Pancreas (tissue), 10 donors: Measurements from ENCODE around the gene MYCN. TPM values are rescaled to one million over a fixed set of nuclear protein-coding genes. Genes with fewer than 3 reads are reported as not detected.
"Not testable (repeated sequence)": the region's sequence is repeated elsewhere in the genome, so short reads cannot be mapped to it uniquely, and the experiment has no call there.

ENCODE experiments used
- ATAC-seq, 4 donors: fragments of 200-7000 bp; cut with Tn5 transposase; one replicate each; pipeline versions ENCODE4 v1.8.0 to v1.9.1; 2020; ENCODE audit warnings: mild to moderate bottlenecking in 4 of 4, moderate library complexity in 4 of 4
- DNase-seq, 6 donors: peaks; one replicate each; pipeline ENCODE4 v3.0.0-alpha.2; 2020
- FAIRE-seq: peaks from 2 replicates; lab custom pipeline; 2012; peaks lifted over from hg19 to GRCh38; lab: Jason Lieb, UNC
- H3K27ac ChIP-seq, 4 donors: fragments of 200-600 bp; sonication (generic); 1 replicate in 3 of 4; 2 replicates in 1 of 4; pipeline versions ENCODE4 v1.5.0 to v1.8.0; 2020
- H3K27me3 ChIP-seq, 4 donors: fragments of 200-600 bp; one replicate each; pipeline ENCODE4 v1.8.0; 2021
- H3K36me3 ChIP-seq, 3 donors: fragments of 200-600 bp; sonication (generic) in 1 of 3; one replicate each; pipeline versions ENCODE4 v1.5.0 to v1.8.0; 2020 to 2021
- H3K4me1 ChIP-seq, 3 donors: fragments of 200-600 bp; one replicate each; pipeline ENCODE4 v1.8.0; 2021
- H3K4me3 ChIP-seq, 4 donors: fragments of 200-600 bp; sonication (generic) in 2 of 4; one replicate each; pipeline versions ENCODE4 v1.5.0 to v1.8.0; 2020 to 2021
- H3K9me3 ChIP-seq, 4 donors: fragments of 200-600 bp; one replicate each; pipeline ENCODE4 v1.8.0; 2021
- WGBS, 2 donors: extraction: QIAGEN DNeasy Blood & Tissue Kit; methylation state at CpG; one replicate each; pipeline ENCODE4 v1.1.7; 2013; 5-methylcytosine and 5-hydroxymethylcytosine counted together
- intact Hi-C, 3 donors: fragments of 100-400 bp; cut with DNase I; formaldehyde crosslinking; loops; one replicate each; pipeline versions ENCODE4 v1.11.1 to v1.14.2; 2022
- polyA plus RNA-seq, 2 donors: library from polyadenylated mRNA; stranded (reverse); fragments of 200-250 nt; gene quantifications; one replicate each; pipeline ENCODE4 v1.2.3, GENCODE V29; 2013
- total RNA-seq, 6 donors: library from RNA; stranded (reverse); fragmentation: NEBNext Ultra II Directional in 4 of 6; extraction: Animal tissue kit (Norgen Biotek cat#: 25700) in 4 of 6; gene quantifications; one replicate each; pipeline versions ENCODE4 v1.2.1 to v1.2.4, GENCODE V29; 2021 to 2023
- TF ChIP-seq, protein P1 (sequence below), 4 donors: fragments of 200-600 bp; sonication (generic) in 3 of 4; IDR thresholded peaks; one replicate each; pipeline versions ENCODE4 v1.5.0 to v1.8.0; 2021; ENCODE audit warnings: antibody characterized with exemption in 4 of 4
- donor health status: healthy with polysubstance abuse.
- donor health status: DM: no; HTN: no; CAD: no; lungs with moderate emphysema.
- donor health status: DM: no; HTN: no; CAD: no.
- donor health status: control.
- donor health status: control.
- donor health status: Bipolar disorder and iron deficiency.
- donor health status: DM: yes; HTN: yes; CAD: no.
- donor health status: DM: no; HTN: no; CAD: no.
- donor health status: DM: no; HTN: no; CAD: no.
- donor health status: DM: yes; HTN: yes; CAD: no.

Gene MYCN
- total and polyA plus RNA-seq, 8 donors = 0.09 to 0.75 (median 0.17) TPM

DNA sequence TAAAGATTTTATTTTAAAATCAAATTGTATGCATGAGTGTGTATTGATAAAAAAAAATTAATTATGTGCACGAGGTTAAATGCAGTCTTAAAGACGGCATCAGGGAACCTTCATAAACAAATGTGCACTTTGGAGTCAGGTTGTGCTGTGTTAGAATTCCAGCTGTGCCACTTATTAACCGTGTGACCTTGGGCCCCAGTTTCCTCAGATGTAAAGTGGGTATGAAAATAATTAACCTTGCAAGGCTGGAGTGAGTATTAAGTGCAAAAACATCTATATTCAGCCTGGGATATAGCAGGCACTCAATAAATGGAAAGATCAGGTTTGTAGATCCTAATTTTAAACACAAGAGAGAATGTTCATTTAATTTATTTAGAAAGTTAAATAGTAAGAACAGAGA, 14.5 kb upstream of the MYCN start:
- TF ChIP-seq, protein P1, sequence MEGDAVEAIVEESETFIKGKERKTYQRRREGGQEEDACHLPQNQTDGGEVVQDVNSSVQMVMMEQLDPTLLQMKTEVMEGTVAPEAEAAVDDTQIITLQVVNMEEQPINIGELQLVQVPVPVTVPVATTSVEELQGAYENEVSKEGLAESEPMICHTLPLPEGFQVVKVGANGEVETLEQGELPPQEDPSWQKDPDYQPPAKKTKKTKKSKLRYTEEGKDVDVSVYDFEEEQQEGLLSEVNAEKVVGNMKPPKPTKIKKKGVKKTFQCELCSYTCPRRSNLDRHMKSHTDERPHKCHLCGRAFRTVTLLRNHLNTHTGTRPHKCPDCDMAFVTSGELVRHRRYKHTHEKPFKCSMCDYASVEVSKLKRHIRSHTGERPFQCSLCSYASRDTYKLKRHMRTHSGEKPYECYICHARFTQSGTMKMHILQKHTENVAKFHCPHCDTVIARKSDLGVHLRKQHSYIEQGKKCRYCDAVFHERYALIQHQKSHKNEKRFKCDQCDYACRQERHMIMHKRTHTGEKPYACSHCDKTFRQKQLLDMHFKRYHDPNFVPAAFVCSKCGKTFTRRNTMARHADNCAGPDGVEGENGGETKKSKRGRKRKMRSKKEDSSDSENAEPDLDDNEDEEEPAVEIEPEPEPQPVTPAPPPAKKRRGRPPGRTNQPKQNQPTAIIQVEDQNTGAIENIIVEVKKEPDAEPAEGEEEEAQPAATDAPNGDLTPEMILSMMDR (IDR thresholded peaks at IDR 0.05) = no peak

DNA sequence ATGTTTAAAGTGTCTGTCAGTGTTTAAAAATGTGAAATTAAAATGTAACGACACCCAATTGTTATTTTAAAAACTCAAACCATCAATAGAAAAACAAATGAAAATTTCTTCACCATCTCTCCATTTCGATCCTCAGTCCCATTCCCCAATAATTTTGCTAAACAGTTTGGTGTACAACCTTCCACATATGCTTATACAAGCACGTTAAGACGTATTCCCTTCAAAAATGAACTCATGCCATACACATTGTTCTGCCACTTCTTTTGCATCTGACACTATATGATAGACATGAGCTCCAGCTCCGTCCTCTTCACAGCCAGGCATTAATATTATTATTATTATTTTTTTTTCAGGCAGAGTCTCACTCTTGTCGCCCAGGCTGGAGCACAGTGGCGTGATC, 14.1 kb upstream of the MYCN start:
- no peak for FAIRE-seq
- H3K4me1 ChIP-seq = no peaks in the 10 kb centered on the region
- H3K9me3 ChIP-seq = no peaks in the 10 kb centered on the region
- TF ChIP-seq, protein P1 (IDR thresholded peaks at IDR 0.05) = no peak
- no peak for ATAC-seq
- H3K36me3 ChIP-seq = no peaks in the 10 kb centered on the region
- H3K27me3 ChIP-seq = no peaks in the 10 kb centered on the region
- H3K4me3 ChIP-seq = no peak overlapping the region
- no peak overlapping the region for H3K27ac ChIP-seq
- intact Hi-C loops = no loop called here
- 71 to 82% methylated on average over 7 of the region's 7 CpGs for WGBS, 2 donors
- DNase-seq = no peak

More for the DNA sequence above, 14.5 kb upstream of the MYCN start:
- H3K4me1 ChIP-seq = no peaks in the 10 kb centered on the region
- WGBS, 2 donors = 22 to 28% methylated on average over 3 of the region's 3 CpGs
- FAIRE-seq = no peak
- no peak overlapping the region for H3K27ac ChIP-seq
- H3K9me3 ChIP-seq = no peaks in the 10 kb centered on the region
- H3K27me3 ChIP-seq = no peaks in the 10 kb centered on the region
- ATAC-seq = no peak
- no peak overlapping the region for H3K4me3 ChIP-seq
- DNase-seq = no peak
- H3K36me3 ChIP-seq = no peaks in the 10 kb centered on the region
- intact Hi-C loops = no loop called here

DNA sequence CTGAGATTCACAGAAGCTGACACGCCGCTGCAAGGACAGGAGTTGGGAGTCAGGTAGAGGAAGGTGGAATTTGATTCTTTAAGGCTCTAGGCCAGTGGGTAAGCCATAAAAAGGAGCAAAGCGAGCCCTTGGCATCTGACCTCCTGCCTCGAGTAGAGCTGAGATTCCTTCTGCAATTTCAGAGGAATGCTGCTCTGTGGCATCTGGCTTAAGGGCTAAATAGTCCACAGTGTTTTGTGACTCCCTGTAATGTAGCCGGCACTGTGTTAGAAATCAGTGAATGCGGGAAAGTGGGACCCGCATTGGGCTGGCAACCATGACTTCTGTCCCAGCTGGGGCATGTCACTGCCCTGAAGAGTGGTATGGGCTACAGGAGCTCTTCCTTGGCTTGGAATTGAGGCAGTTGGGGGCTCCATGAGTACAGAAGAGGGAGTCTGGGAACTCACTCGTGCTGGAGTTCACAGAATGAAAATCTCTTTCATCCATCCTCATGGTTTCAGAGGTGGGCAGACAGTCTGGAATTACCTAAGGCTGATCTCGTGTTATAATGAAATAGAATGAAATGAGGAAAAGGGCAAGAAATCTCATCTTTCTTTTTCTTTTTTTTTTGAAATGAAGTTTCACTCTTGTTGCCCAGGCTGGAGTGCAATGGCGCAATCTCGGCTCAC, 12.7 kb upstream of the MYCN start:
- intact Hi-C loops = no loop called here
- TF ChIP-seq, protein P1 (IDR thresholded peaks at IDR 0.05) = no peak
- no peak for FAIRE-seq
- H3K4me1 ChIP-seq = no peaks in the 10 kb centered on the region
- no peak overlapping the region for H3K4me3 ChIP-seq
- no peaks in the 10 kb centered on the region for H3K36me3 ChIP-seq
- no peaks in the 10 kb centered on the region for H3K9me3 ChIP-seq
- no peak overlapping the region for H3K27ac ChIP-seq
- H3K27me3 ChIP-seq = no peaks in the 10 kb centered on the region
- no peak for DNase-seq
- no peak for ATAC-seq
- 74 to 81% methylated on average over 11 of the region's 11 CpGs for WGBS, 2 donors

DNA sequence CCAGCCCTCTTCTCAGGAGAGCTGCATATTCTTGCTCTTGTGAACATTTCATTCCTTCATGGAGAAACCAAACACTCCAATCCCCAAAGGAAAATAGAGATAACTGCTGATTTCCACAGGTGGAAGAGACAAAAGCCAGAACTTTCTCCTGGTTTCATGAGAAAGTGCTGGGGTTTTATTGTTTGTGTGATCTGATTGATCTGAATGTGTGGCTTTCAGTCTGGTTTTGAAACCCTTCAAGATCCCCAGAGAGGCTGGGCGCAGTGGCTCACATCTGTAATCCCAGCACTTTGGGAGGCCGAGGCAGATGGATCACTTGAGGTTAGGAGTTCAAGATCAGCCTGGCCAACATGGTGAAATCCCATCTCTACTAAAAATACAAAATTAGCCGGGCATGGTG, 11.3 kb upstream of the MYCN start:
- H3K27ac ChIP-seq, DNase-seq, H3K9me3 ChIP-seq, H3K27me3 ChIP-seq, H3K4me1 ChIP-seq, FAIRE-seq, intact Hi-C loops, H3K36me3 ChIP-seq, ATAC-seq, H3K4me3 ChIP-seq: not testable (repeated sequence)
- 80 to 91% methylated on average over 3 of the region's 3 CpGs for WGBS, 2 donors

DNA sequence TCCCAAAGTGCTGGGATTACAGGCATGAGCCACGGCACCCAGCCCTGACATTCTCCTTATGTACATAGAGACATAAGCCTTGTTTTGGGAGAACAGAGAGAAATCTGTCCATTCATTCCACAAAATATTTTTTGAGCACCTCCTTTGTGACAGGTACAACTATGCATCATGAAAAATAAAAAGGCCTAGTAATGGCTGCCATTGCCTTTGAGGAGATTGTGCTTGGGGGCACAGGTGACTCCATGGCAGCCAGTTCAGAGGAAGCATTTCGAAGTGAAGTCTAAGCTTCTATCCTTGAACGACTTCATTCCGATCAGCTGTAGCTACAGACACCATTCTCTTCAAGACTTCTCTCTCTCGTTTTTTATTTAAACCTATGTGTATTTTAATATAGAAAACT, 10.5 kb upstream of the MYCN start:
- H3K4me3 ChIP-seq = no peak overlapping the region
- ATAC-seq (no peak), FAIRE-seq (no peak), DNase-seq (no peak)
- H3K36me3 ChIP-seq = no peaks in the 10 kb centered on the region
- H3K9me3 ChIP-seq = no peaks in the 10 kb centered on the region
- TF ChIP-seq, protein P1 (IDR thresholded peaks at IDR 0.05) = no peak
- no peaks in the 10 kb centered on the region for H3K4me1 ChIP-seq
- no peak overlapping the region for H3K27ac ChIP-seq
- WGBS, 2 donors = 74 to 88% methylated on average over 5 of the region's 5 CpGs
- H3K27me3 ChIP-seq = no peaks in the 10 kb centered on the region
- intact Hi-C loops = loop anchor here in 1 of 3 donors (10.0 kb wide), 2 partner anchors 575 to 675 kb away; no protein-coding TSS in a partner anchor
